Transverse colon (tissue), 4 donors: ENCODE data around the gene GLIPR2.
"Not testable (repeated sequence)": the region's sequence is repeated elsewhere in the genome, so short reads cannot be mapped to it uniquely, and the experiment has no call there.

Experiments used
- CTCF ChIP-seq, 5 experiments: fragments of 200-600 bp in 3 of 5; fragments of 450-650 bp in 2 of 5; sonication (generic) in 3 of 5; IDR thresholded peaks; 1 replicate in 2 of 5; 2 replicates in 3 of 5; pipeline ENCODE4 v1.5.1; 2016 to 2017; ENCODE audit warnings: antibody characterized with exemption in 5 of 5, inconsistent platforms in 3 of 5, mild to moderate bottlenecking in 2 of 5, moderate library complexity in 1 of 5
- POLR2A ChIP-seq: fragments of 450-650 bp; IDR thresholded peaks from one replicate; pipeline ENCODE4 v1.6.1; 2016; ENCODE audit warnings: antibody characterized with exemption, mild to moderate bottlenecking, moderate library complexity
- POLR2AphosphoS5 ChIP-seq, 3 donors: sonication (generic); formaldehyde crosslinking; IDR thresholded peaks; one replicate each; pipeline ENCODE4 v1.6.1; 2016; ENCODE audit warnings: antibody characterized with exemption in 3 of 3

- not testable (repeated sequence) for TF ChIP-seq CTCF (IDR thresholded peaks at IDR 0.05); POLR2A; POLR2AphosphoS5 (IDR thresholded peaks at IDR 0.05)
Observed at GRCh38 chr9:36180243-36180642, 43.7 kb downstream of the GLIPR2 start.
